Frontal cortex (tissue), 4 donors: Measurements from ENCODE around the gene VWA5B1. TPM values are rescaled to one million over a fixed set of nuclear protein-coding genes. Genes with fewer than 3 reads are reported as not detected.

Experiments
- DNase-seq, 2 donors: peaks; one replicate each; pipeline ENCODE4 v3.0.0; 2012; ENCODE audit warnings: low spot score in 2 of 2
- FAIRE-seq: peaks from 2 replicates; lab custom pipeline; 2012; peaks lifted over from hg19 to GRCh38; lab: Jason Lieb, UNC
- total RNA-seq: library from RNA; depleted of rRNA; stranded (reverse); fragments of >200 nt; gene quantifications from one replicate; pipeline ENCODE4 v1.2.3, GENCODE V29; 2014
- donor health status: control.
- donor health status: control.
- donor health status: control.

Gene VWA5B1
- total RNA-seq, 1 donor from 2014 or later, result under 0.01 TPM

- no peak for FAIRE-seq
- no peak for DNase-seq
These were observed 112.1 kb downstream of the VWA5B1 start for GRCh38 chr1:20402585-20403422.

- FAIRE-seq, result no peak
- no peak for DNase-seq
These were observed 112.9 kb downstream of the VWA5B1 start for GRCh38 chr1:20403423-20404145.

GRCh38 chr1:20404466-20404865 is 113.8 kb downstream of the VWA5B1 start:
- DNase-seq (no peak), FAIRE-seq (no peak)

Other genes starting within 250 kb of the VWA5B1 start
- gene PLA2G5, start 220.7 kb upstream of the VWA5B1 start, total RNA-seq, result 0.41 TPM
- not detected for gene PLA2G2D, start 171.3 kb upstream of the VWA5B1 start, total RNA-seq
- gene PLA2G2F, start 151.6 kb upstream of the VWA5B1 start, total RNA-seq, result not detected
- gene UBXN10, start 104.8 kb upstream of the VWA5B1 start, total RNA-seq, result 3.3 TPM
- not detected for gene PLA2G2C, start 104.4 kb upstream of the VWA5B1 start, total RNA-seq
- 109 TPM for gene CAMK2N1, start 195.3 kb downstream of the VWA5B1 start, total RNA-seq
- gene MUL1, start 217.3 kb downstream of the VWA5B1 start, total RNA-seq, result 17.5 TPM